Stimulated activated CD4-positive, alpha-beta T cell treated with anti-CD3 and anti-CD28 coated beads, Interleukin-4, amount 100 ng/mL, for 4 hours (primary cell): ENCODE data around the gene AKNA.
A peak's percentile ranks its signal among the peaks of the same experiment; 100 is the strongest.

Experiments
- DNase-seq, 2 experiments: peaks; one replicate each; pipeline ENCODE4 v3.0.0-alpha.2; 2020

AKNA gene

DNA sequence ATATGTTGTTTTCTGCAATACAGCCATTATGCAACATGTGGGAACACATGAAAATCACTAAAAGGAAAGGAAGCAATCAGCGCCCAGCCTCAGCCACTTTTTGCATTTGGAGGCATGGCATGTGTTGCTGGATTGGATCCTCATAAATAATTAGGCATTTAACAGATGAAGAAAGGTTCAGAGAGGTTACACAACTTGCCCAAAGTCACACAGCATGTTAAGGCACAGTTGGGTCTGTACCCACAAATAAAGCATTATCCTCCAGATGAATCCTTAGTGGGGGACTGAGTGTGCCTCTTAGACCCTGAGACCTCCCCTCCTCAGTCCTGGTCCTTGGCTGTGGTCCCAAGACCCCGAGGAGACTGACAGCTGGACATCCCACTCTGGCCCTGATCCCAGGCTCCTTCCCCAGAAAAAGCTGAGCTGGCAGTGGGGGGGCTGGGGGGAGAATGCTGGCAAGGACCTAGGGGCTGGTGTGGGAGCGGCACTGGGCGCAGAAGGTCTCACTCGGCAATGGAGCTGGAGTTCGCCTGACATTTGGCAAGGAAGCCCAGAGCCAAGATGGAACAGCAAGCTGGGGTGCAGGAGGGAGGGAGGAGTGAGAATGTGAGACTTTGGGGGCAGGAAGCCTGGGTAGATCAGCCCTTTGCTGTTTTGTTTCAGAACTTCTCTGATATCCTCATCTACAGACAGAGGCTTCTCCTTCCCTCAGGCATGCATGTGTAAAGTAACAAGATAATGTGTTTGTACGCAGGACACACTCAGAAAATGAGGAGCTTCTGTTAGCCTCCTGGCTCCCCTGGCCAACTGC lies 6.9 kb upstream of the AKNA start:
- no peak for DNase-seq

GRCh38 chr9:114392749-114393112 lies 4.9 kb upstream of the AKNA start:
- no peak for DNase-seq

GRCh38 chr9:114390952-114391351 lies 3.2 kb upstream of the AKNA start:
- no peak for DNase-seq

DNA sequence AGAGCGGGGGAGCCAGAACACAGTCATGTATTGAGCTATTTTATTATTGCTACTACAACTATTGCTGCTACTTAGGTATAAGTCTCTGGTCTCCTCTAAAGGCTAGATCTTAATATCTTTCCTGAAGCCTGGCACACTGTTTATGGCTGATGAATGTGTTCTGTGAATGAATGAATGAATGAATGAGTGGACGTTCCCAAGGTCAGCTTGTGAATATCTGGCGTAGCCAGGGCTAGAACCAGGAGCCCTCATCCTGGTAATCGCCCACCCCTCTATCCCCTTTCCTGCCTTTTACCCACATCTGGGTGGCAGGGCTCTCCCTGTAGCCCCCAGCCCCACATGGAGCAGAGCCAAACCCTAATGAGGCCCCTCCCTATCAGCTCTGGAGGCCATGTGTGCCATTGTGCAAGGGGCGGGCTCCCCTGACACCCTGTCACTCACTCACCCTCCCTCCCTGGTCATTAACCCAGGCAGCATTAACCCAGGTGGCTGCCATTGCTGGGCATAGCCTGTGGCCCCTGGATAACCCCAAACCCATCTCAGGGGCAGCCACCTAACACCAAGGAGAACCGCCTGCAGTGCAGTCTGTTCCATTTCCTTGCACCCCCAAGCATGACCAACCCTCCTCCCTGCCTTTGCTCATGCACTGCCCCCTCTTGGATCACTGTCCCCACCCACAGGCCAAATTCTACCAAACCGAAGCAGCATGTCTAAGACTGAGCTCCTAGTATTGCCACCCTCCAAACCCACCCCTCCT lies 2.0 kb upstream of the AKNA start:
- DNase-seq, result no peak

DNA sequence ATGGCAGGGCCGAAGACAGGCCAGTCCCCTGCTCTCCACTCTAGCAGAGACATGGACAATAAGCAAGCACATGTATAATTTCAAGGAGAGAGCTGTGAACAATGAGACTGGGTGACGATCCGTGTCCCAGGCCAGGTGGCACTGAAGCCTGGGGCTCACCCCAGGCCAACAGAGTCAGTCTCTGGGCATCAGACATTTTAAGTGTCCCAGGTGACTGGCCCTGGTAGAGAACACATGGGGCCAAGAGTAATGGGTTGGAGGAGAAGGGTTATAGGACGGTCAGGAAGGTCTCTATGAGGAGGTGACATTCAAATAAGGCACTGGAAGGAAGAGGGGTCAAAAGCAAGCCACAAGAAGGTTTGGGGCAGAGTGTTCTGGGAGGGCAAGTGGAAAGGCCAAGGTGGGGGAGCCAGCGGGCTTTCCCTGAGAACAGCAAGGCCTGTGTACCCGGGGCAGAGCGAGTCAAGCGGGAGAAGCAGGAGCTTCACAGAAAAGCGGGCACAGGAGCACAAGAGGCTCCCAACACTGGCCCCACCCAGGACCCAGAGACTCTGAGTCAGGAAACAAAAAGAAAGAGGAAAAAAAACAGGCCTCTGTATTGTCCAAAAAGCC lies 1.1 kb upstream of the AKNA start:
- DNase-seq, result no peak

GRCh38 chr9:114388357-114388682 lies 538 bp upstream of the AKNA start:
- DNase-seq, result no peak

DNA sequence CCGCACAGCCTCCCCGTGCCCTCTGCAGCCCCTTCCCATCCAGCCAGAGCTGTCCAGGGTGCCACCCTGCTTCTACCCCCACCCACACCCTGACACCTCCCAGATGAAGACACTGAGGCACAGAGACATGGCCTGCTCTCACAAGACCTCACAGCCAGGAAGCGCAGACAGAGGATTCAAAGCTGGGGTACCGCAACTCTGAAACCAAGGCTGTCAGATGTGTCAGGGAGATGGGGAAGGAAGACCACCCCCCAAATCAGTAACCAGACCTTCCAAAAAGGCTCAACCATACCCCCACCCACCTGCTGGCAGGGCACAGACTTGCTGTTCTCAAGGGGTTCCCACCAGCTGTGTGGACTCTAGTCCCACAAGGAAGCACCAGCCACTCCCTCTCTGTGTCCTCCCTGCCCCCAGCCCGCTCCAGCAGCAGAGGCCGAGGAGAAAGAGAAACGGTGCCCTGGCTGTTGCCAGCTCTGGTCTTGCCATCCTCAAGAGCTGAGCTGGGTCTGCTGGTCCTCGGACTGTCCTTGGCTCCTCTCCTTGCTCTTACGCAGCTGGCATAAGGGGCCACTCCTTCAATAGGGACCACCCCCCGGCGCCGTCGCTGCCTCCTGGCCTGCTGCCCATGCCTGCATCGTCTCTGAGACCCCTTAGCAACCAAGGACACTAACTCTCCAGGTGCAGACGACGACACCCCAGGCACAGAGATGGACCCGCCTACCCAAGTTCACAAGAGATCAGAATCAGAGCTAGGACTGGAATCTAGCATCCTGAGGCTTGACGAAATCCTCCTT lies 699 bp downstream of the AKNA start:
- DNase-seq, result no peak

DNA sequence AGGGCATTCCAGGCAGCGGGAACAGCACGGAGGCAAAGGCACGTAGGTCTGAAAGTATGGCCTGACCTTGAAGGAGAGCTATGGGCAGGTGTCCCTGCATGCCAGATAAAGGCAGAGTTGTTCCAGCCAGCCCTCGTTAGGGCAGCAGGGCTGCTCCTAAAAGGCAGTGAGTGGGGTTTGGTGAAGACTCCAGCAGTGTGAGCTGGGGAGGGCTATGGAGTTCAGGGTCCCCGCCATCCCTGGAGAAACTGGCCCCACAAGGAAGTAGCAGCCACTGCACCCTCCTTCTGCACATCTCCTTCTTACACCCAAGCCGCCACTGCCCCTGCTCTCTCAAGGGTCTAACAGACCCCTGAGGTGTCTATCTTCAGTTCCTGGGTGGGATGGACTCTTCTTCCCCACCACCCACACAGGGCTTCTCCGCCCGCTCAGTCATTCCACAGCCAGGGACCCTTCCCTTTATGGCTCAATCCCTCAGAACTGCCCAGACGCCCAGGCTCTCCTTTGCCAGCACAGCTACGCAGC lies 1.4 kb downstream of the AKNA start:
- no peak for DNase-seq

- peak; percentile 72 to 93 for DNase-seq
Observed at GRCh38 chr9:114385397-114386181, 2.2 kb downstream of the AKNA start.

GRCh38 chr9:114384836-114385396 lies 2.9 kb downstream of the AKNA start:
- no peak for DNase-seq

GRCh38 chr9:114384341-114384740 lies 3.4 kb downstream of the AKNA start:
- DNase-seq, result no peak

GRCh38 chr9:114383521-114384231 lies 4.1 kb downstream of the AKNA start:
- no peak for DNase-seq

DNA sequence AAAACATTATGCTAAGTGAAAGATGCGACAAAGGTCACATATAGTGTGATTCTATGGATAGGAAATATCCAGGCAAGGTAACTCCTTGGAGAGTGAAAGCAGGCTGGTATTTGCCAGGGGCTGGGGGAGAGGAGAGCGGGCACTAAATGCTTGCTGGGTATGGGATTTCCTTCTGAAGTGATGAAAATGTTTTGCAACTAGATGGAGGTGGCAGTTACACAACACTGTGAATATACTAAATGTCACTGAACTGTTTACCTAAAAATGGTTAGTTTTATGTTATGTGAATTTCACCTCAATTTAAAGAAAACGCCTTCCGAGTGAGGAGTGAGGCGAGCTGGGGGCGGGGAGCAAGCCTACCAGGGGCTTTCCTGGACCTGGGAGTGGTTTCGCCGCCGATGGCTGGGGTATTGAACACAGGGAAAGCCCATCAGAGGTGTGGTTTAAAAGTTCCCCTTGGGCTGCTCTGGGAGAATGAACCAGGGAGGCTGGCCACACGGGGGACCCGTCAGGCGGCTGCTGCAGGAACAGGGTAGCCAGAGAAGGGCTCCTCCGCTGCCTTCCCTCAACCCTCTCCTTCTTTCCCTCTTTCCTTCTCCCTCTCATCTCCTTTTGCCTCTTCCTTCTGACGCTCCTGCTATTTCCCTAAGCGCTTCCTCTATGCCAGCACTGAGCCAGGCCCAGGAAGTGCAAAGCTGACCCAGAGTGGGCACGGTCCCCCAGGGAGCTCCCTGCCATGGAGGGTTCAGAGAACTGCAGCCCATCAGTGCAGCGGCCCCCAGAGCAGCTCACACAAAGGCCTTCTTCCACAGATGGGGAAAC lies 4.9 kb downstream of the AKNA start:
- peak; percentile 66 to 72 for DNase-seq

DNA sequence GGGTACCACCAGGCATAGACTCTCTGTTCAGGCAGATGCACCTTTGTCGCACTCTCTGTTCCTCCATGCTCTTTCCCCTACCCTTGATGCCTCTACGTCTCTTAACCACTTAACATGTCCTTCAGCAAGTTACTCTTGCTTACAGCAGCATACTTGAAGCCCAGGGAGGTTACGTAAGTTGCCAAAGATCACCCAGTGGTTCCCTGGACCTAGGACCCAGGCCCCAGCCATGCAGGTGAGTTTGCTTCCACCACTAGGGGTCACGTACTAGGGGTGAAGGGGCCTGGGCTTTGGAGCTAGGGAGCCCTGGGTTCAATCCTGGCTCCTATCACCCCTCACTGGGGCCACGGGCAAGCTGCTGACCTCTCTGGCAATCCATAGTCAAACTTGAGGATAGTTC lies 8.9 kb downstream of the AKNA start:
- DNase-seq, result no peak

- DNase-seq, result no peak
Observed at GRCh38 chr9:114378016-114378415, 9.8 kb downstream of the AKNA start.

DNA sequence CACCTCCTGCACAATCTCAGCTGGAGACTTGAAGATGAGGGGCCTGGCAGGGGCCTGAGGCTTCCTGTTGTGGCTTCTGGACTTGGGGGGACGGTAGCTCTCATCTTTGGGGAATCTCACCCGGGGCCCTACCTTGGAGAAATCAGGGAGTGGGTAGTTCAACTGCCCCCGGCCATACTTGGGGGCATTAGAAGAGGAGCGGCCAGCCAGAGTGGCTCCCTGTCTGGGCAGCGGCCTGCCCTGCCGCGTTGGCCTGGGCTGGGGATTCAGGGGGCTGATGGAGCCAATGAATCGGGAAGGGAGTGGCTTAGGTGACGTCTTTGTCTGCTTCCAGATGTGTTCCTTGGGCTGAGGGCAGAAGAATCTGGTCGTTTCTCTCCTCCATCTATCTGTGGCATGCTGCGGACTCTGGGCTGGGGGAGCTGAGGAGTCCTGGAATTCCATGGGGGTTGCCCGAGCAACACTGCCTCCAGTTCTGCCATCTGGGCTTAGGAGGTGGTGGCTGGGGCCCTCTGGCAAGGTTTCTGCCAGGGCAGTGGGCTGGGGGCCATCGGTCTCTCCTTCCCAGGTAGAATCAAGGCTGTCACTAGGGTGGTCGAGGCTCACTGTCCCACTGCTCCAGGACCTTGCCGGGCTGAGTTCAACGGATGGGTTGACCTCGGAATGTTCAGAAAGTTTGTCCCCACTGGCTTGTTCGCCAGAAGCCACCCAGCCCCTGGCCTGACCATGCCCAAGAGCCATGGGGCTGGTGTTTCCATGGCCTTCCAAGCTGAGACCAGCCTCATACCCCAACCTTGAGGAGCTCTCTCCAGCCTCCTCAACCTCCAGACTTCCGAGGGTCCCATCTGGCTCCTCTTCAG lies 11.0 kb downstream of the AKNA start:
- no peak for DNase-seq

DNA sequence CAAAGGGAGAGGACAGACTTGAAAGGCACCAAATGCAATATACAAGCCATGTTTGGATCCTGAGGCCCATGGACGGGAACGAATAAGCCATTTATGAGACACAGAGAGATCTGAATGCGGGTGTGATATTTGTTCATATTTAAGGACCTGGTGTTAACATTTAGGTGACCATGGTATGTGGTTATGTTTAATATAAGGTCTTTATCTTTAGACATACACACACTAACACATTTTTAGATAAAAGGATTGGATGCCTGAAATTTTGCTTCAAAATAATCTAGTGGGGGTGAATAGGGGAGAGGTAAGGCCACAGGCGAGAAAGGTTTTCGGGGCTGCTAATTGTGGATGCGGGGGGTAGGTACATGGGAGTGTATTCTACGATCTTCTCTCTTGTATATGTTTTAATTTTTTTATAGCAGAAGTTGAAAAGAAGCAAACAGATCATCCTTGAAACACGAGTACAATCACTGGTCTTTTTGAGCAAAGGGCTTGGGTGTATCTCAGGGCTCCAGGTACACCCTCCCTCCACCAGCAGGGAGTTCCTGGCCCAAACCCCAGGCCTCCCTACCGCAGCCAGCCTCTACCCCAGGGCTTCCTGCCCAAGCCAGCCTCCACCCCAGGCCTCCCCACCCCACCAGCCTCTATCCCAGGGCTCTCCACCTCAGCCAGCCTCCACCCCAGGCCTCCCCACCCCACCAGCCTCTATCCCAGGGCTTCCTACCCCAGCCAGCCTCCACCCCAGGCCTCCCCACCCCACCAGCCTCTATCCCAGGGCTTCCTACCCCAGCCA lies 12.2 kb downstream of the AKNA start:
- DNase-seq, result no peak

GRCh38 chr9:114374936-114375335 lies 12.8 kb downstream of the AKNA start:
- no peak for DNase-seq
